ENCODE measurements around the gene TBL3.

GRCh38 chr16:1990351-1991134 lies 18.7 kb downstream of the TBL3 start:
- TF ChIP-seq CTCF (IDR thresholded peaks at IDR 0.05) (no peak), EZH2 (IDR thresholded peaks at IDR 0.05) (no peak), EZH2phosphoT487 (IDR thresholded peaks at IDR 0.05) (peak; percentile 71)
